Esophagus muscularis mucosa (tissue), 4 donors: ENCODE data around the gene SLC23A2. TPM values are rescaled to one million over a fixed set of nuclear protein-coding genes. Genes with fewer than 3 reads are reported as not detected.

Experiments
- DNase-seq: peaks from one replicate; pipeline ENCODE4 v3.0.0-alpha.2; 2017; ENCODE audit errors: extremely low spot score
- H3K27ac ChIP-seq, 4 donors: fragments of 200-600 bp; sonication (generic); replicated peaks in 1 of 4; 1 replicate in 3 of 4; 2 replicates in 1 of 4; pipeline ENCODE4 v1.5.1; 2016 to 2019; ENCODE audit warnings: mild to moderate bottlenecking in 1 of 4
- H3K27me3 ChIP-seq, 4 donors: fragments of 200-600 bp; sonication (generic); one replicate each; pipeline versions ENCODE4 v1.5.1 to v1.6.0; 2016 to 2019
- H3K36me3 ChIP-seq, 4 donors: fragments of 200-600 bp; sonication (generic); one replicate each; pipeline ENCODE4 v1.5.1; 2016 to 2019
- H3K4me1 ChIP-seq, 4 donors: fragments of 200-600 bp; sonication (generic); one replicate each; pipeline ENCODE4 v1.5.1; 2016 to 2019
- H3K4me3 ChIP-seq, 4 donors: fragments of 200-600 bp; sonication (generic); 1 replicate in 2 of 4; 2 replicates in 2 of 4; pipeline ENCODE4 v1.5.1; 2016 to 2019; ENCODE audit warnings: mild to moderate bottlenecking in 4 of 4, moderate library complexity in 1 of 4
- H3K9me3 ChIP-seq, 4 donors: fragments of 200-600 bp; sonication (generic); 1 replicate in 3 of 4; 2 replicates in 1 of 4; pipeline ENCODE4 v1.5.1; 2016 to 2019
- CTCF ChIP-seq, 3 experiments: fragments of 200-600 bp in 2 of 3; fragments of 450-650 bp in 1 of 3; sonication (generic) in 2 of 3; IDR thresholded peaks; one replicate each; pipeline ENCODE4 v1.5.1; 2017 to 2019; ENCODE audit warnings: antibody characterized with exemption in 3 of 3, mild to moderate bottlenecking in 2 of 3, moderate library complexity in 1 of 3
- EP300 ChIP-seq: sonication (generic); formaldehyde crosslinking; IDR thresholded peaks from one replicate; pipeline ENCODE4 v1.6.1; 2017; ENCODE audit warnings: antibody characterized with exemption
- POLR2A ChIP-seq: fragments of 450-650 bp; IDR thresholded peaks from one replicate; pipeline ENCODE4 v1.6.1; 2017; ENCODE audit warnings: antibody characterized with exemption, moderate library complexity, mild to moderate bottlenecking, low read depth
- POLR2AphosphoS5 ChIP-seq, 2 donors: sonication (generic); formaldehyde crosslinking; IDR thresholded peaks; one replicate each; pipeline ENCODE4 v1.6.1; 2017; ENCODE audit warnings: antibody characterized with exemption in 2 of 2
- WGBS: methylation state at CpG from one replicate; pipeline ENCODE4 v1.1.5; 2018; 5-methylcytosine and 5-hydroxymethylcytosine counted together
- intact Hi-C: fragments of 100-400 bp; cut with DNase I; formaldehyde crosslinking; loops from one replicate; pipeline ENCODE4 v1.15.1; 2023
- total RNA-seq, 4 donors: library from RNA; depleted of rRNA; stranded (reverse); fragments of >200 nt; gene quantifications; one replicate each; pipeline versions ENCODE4 v1.1.0 to v1.2.1, GENCODE V29; 2016

SLC23A2 gene
- total RNA-seq, 4 donors from 2014 or later = 8.7 to 16.0 (median 12.2) TPM

- Histone ChIP-seq H3K27ac (no peak overlapping the region), H3K9me3 (no peaks in the 10 kb centered on the region), H3K36me3 (peaks cover 15 to 83% (median 65%) of the 10 kb centered on the region in 4 donors), H3K27me3 (no peaks in the 10 kb centered on the region), H3K4me1 (peaks cover 0 to 7% (median 0%) of the 10 kb centered on the region in 4 donors), H3K4me3 (no peak overlapping the region)
- no peak for DNase-seq
- 85% methylated on average over 8 of the region's 14 CpGs for WGBS
- no peak for TF ChIP-seq EP300
- TF ChIP-seq POLR2AphosphoS5 (IDR thresholded peaks at IDR 0.05) = no peak
- TF ChIP-seq CTCF (IDR thresholded peaks at IDR 0.05) = no peak
- TF ChIP-seq POLR2A = no peak
- intact Hi-C loops = no loop called here
Measured at GRCh38 chr20:4855555-4855954, 145.8 kb downstream of the SLC23A2 start.

- no peak for DNase-seq
- over 99% methylated on average over 7 of the region's 12 CpGs for WGBS
- H3K36me3 ChIP-seq = peaks cover 11 to 78% (median 61%) of the 10 kb centered on the region in 4 donors
Measured at GRCh38 chr20:4855097-4855496, 146.2 kb downstream of the SLC23A2 start.

GRCh38 chr20:4854561-4854901 lies 146.8 kb downstream of the SLC23A2 start:
- H3K9me3 ChIP-seq = no peaks in the 10 kb centered on the region
- no peak for DNase-seq
- H3K27me3 ChIP-seq = no peaks in the 10 kb centered on the region
- intact Hi-C loops = no loop called here
- no peak overlapping the region for H3K27ac ChIP-seq
- H3K4me1 ChIP-seq = peaks cover 0 to 7% (median 0%) of the 10 kb centered on the region in 4 donors
- H3K36me3 ChIP-seq = peaks cover 11 to 72% (median 55%) of the 10 kb centered on the region in 4 donors
- no peak overlapping the region for H3K4me3 ChIP-seq
- TF ChIP-seq POLR2A (no peak), EP300 (no peak), CTCF (IDR thresholded peaks at IDR 0.05) (no peak), POLR2AphosphoS5 (IDR thresholded peaks at IDR 0.05) (no peak)
- 94% methylated on average over 4 of the region's 4 CpGs for WGBS

More at GRCh38 chr20:4855097-4855496, 146.2 kb downstream of the SLC23A2 start:
- TF ChIP-seq POLR2AphosphoS5 (IDR thresholded peaks at IDR 0.05) (no peak), CTCF (IDR thresholded peaks at IDR 0.05) (no peak), EP300 (no peak), POLR2A (no peak)
- H3K4me1 ChIP-seq = peaks cover 0 to 7% (median 0%) of the 10 kb centered on the region in 4 donors
- intact Hi-C loops = no loop called here
- H3K9me3 ChIP-seq = no peaks in the 10 kb centered on the region
- no peaks in the 10 kb centered on the region for H3K27me3 ChIP-seq
- H3K4me3 ChIP-seq = no peak overlapping the region
- no peak overlapping the region for H3K27ac ChIP-seq

GRCh38 chr20:4853757-4854560 lies 147.4 kb downstream of the SLC23A2 start:
- intact Hi-C loops = no loop called here
- Histone ChIP-seq H3K27ac (no peak overlapping the region), H3K9me3 (no peaks in the 10 kb centered on the region), H3K4me1 (peaks cover 0 to 7% (median 0%) of the 10 kb centered on the region in 4 donors), H3K36me3 (peaks cover 11 to 67% (median 49%) of the 10 kb centered on the region in 4 donors), H3K4me3 (no peak overlapping the region), H3K27me3 (no peaks in the 10 kb centered on the region)
- 87% methylated on average over 9 of the region's 9 CpGs for WGBS
- no peak for DNase-seq
- TF ChIP-seq CTCF (IDR thresholded peaks at IDR 0.05) = no peak
- TF ChIP-seq EP300 = no peak
- no peak for TF ChIP-seq POLR2AphosphoS5 (IDR thresholded peaks at IDR 0.05)
- TF ChIP-seq POLR2A = no peak
